ENCODE results near the gene CRACDL.

CRACDL gene

GRCh38 chr2:98744595-98744994, 191.4 kb downstream of the CRACDL start:
- DNase-seq = no peak
